Spleen (tissue), 11 donors: ENCODE results near the gene CLCN7. TPM values are rescaled to one million over a fixed set of nuclear protein-coding genes. Genes with fewer than 3 reads are reported as not detected.

ENCODE experiments used
- DNase-seq: peaks from one replicate; pipeline ENCODE4 v3.0.0-alpha.2; 2020
- H3K27ac ChIP-seq, 8 donors: fragments of 200-600 bp; sonication (generic) in 7 of 8; 1 replicate in 4 of 8; 2 replicates in 4 of 8; pipeline versions ENCODE4 v1.5.0 to v1.8.0; 2016 to 2021; ENCODE audit warnings: inconsistent platforms in 4 of 8, mild to moderate bottlenecking in 4 of 8, moderate library complexity in 1 of 8
- H3K27me3 ChIP-seq, 7 donors: fragments of 200-600 bp; sonication (generic) in 6 of 7; replicated peaks in 1 of 7; 1 replicate in 4 of 7; 2 replicates in 3 of 7; pipeline versions ENCODE4 v1.5.0 to v1.8.0; 2016 to 2021; ENCODE audit warnings: inconsistent platforms in 3 of 7, mild to moderate bottlenecking in 1 of 7
- H3K36me3 ChIP-seq, 6 donors: fragments of 200-600 bp; sonication (generic) in 5 of 6; 1 replicate in 4 of 6; 2 replicates in 2 of 6; pipeline versions ENCODE4 v1.5.0 to v1.8.0; 2016 to 2021; ENCODE audit warnings: inconsistent platforms in 2 of 6
- H3K4me1 ChIP-seq, 6 donors: fragments of 200-600 bp; sonication (generic) in 5 of 6; 1 replicate in 3 of 6; 2 replicates in 3 of 6; pipeline versions ENCODE4 v1.5.0 to v1.8.0; 2016 to 2021; ENCODE audit warnings: inconsistent platforms in 3 of 6
- H3K4me3 ChIP-seq, 8 donors: fragments of 200-600 bp; sonication (generic) in 7 of 8; 1 replicate in 4 of 8; 2 replicates in 4 of 8; pipeline versions ENCODE4 v1.5.0 to v1.8.0; 2016 to 2021; ENCODE audit warnings: inconsistent platforms in 4 of 8, mild to moderate bottlenecking in 4 of 8, moderate library complexity in 2 of 8
- H3K9me3 ChIP-seq, 8 donors: fragments of 200-600 bp; sonication (generic) in 7 of 8; 1 replicate in 4 of 8; 2 replicates in 4 of 8; pipeline versions ENCODE4 v1.5.0 to v1.8.0; 2016 to 2021; ENCODE audit warnings: inconsistent platforms in 4 of 8
- CTCF ChIP-seq, 11 experiments: fragments of 200-600 bp in 7 of 11; fragments of 450-650 bp in 4 of 11; sonication (generic) in 4 of 11; IDR thresholded peaks in 8 of 11; conservative IDR thresholded peaks in 3 of 11; 1 replicate in 7 of 11; 2 replicates in 4 of 11; pipeline versions ENCODE4 v1.4.0 to v1.8.0; 2016 to 2021; ENCODE audit warnings: antibody characterized with exemption in 11 of 11, inconsistent platforms in 4 of 11, mild to moderate bottlenecking in 1 of 11
- POLR2A ChIP-seq, 3 donors: fragments of 450-650 bp; IDR thresholded peaks; one replicate each; pipeline ENCODE4 v1.5.1; 2017; ENCODE audit warnings: antibody characterized with exemption in 3 of 3, mild to moderate bottlenecking in 1 of 3
- POLR2AphosphoS5 ChIP-seq, 3 donors: sonication (generic); formaldehyde crosslinking; IDR thresholded peaks; one replicate each; pipeline ENCODE4 v1.5.1; 2017; ENCODE audit warnings: antibody characterized with exemption in 3 of 3
- WGBS, 5 donors: extraction: QIAGEN DNeasy Blood & Tissue Kit in 3 of 5; methylation state at CpG; one replicate each; pipeline versions ENCODE4 v1.1.5 to v1.1.7; 2013 to 2018; 5-methylcytosine and 5-hydroxymethylcytosine counted together
- intact Hi-C: fragments of 100-400 bp; cut with DNase I; formaldehyde crosslinking; loops from one replicate; pipeline ENCODE4 v1.15.0; 2023; ENCODE audit warnings: low total_unique reads
- polyA plus RNA-seq, 3 donors: library from polyadenylated mRNA; stranded (reverse); fragments of 200-250 nt; gene quantifications; one replicate each; pipeline ENCODE4 v1.2.1, GENCODE V29; 2013
- total RNA-seq, 7 donors: library from RNA; depleted of rRNA in 3 of 7; stranded (reverse); fragments of >200 nt in 3 of 7; fragmentation: NEBNext Ultra II Directional in 4 of 7; extraction: Animal tissue kit (Norgen Biotek cat#: 25700) in 4 of 7; gene quantifications; one replicate each; pipeline versions ENCODE4 v1.1.0 to v1.2.1, GENCODE V29; 2016 to 2021
- donor health status: healthy with polysubstance abuse.
- donor health status: DM: no; HTN: no; CAD: no; lungs with moderate emphysema.
- donor health status: DM: no; HTN: no; CAD: no.
- donor health status: Bipolar disorder and iron deficiency.
- donor health status: healthy.
- donor health status: DM: no; HTN: no; CAD: no.
- donor health status: DM: yes; HTN: yes; CAD: no.

Gene CLCN7
- total and polyA plus RNA-seq, 10 donors: 43.2 to 146 (median 115) TPM

- TF ChIP-seq POLR2AphosphoS5 (IDR thresholded peaks at IDR 0.05) (peak in 1 of 3 donors; percentile 18), POLR2A (IDR thresholded peaks at IDR 0.05) (no peak)
- no peak for DNase-seq
- 93 to 97% (median 96%) methylated on average over 20 to 25 of the region's 25 CpGs for WGBS, 5 donors
- H3K4me3 ChIP-seq: no peak overlapping the region
- H3K9me3 ChIP-seq: no peaks in the 10 kb centered on the region
- H3K27ac ChIP-seq: no peak overlapping the region
- intact Hi-C loops: no loop called here
- H3K36me3 ChIP-seq: peaks cover 0 to 99% (median 90%) of the 10 kb centered on the region in 6 donors
- no peaks in the 10 kb centered on the region for H3K27me3 ChIP-seq
- H3K4me1 ChIP-seq: peaks cover 0 to 25% (median 2%) of the 10 kb centered on the region in 6 donors
These were observed 25.5 kb downstream of the CLCN7 start for GRCh38 chr16:1449201-1449788.

DNA sequence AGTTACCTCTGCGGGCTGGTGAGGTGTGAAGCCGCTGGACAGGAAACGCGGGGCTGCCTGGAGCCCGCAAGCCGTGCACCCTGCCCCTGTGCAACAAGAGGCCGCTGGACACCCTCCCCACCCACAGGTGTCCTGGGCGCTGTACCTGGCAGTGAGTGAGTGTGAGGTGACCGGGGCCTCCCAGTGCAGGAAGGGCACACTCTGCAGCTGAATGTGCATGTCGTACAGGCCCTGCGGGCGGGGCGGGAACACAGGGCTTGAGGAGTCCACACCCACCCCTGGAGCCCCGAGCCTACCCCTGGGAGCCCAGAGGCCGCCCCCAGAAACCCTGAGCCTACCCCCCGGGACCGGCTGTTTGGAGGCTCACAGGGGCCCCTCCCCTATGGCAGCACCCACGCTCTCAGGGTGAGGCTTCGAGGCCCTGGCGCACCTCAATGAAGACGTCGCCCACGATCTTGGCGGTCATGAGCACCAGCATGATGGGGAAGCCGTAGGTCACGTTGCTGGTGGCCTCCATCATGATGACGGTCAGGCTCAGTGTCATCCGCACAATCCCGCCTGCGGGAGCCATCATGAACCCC is 26.2 kb downstream of the CLCN7 start:
- H3K4me3 ChIP-seq: no peak overlapping the region
- H3K4me1 ChIP-seq: peaks cover 0 to 28% (median 2%) of the 10 kb centered on the region in 6 donors
- no peak for TF ChIP-seq CTCF (IDR thresholded peaks at IDR 0.05 in 8 of 11, conservative IDR thresholded peaks at IDR 0.05 in 3 of 11)
- peak in 1 of 3 donors; percentile 16 for TF ChIP-seq POLR2AphosphoS5 (IDR thresholded peaks at IDR 0.05)
- H3K27ac ChIP-seq: no peak overlapping the region
- WGBS, 5 donors: 93 to 98% (median 95%) methylated on average over 16 to 30 of the region's 30 CpGs
- no peak for DNase-seq
- intact Hi-C loops: no loop called here
- no peaks in the 10 kb centered on the region for H3K9me3 ChIP-seq
- H3K36me3 ChIP-seq: peaks cover 0 to 92% (median 83%) of the 10 kb centered on the region in 6 donors
- no peaks in the 10 kb centered on the region for H3K27me3 ChIP-seq

GRCh38 chr16:1447965-1448364 is 26.9 kb downstream of the CLCN7 start:
- DNase-seq: no peak
- WGBS, 5 donors: 93 to 98% (median 95%) methylated on average over 5 to 11 of the region's 11 CpGs

GRCh38 chr16:1446296-1447080 is 28.3 kb downstream of the CLCN7 start:
- H3K36me3 ChIP-seq: peaks cover 0 to 78% (median 62%) of the 10 kb centered on the region in 6 donors
- DNase-seq: no peak
- H3K27me3 ChIP-seq: no peaks in the 10 kb centered on the region
- no peak overlapping the region for H3K4me3 ChIP-seq
- peak overlapping the region in 2 of 8 donors; percentile 60 to 87 for H3K27ac ChIP-seq
- TF ChIP-seq CTCF (IDR thresholded peaks at IDR 0.05 in 8 of 11, conservative IDR thresholded peaks at IDR 0.05 in 3 of 11) (no peak), POLR2AphosphoS5 (IDR thresholded peaks at IDR 0.05) (peak in 1 of 3 donors; percentile 20), POLR2A (IDR thresholded peaks at IDR 0.05) (no peak)
- intact Hi-C loops: no loop called here
- WGBS, 5 donors: 91 to 95% (median 91%) methylated on average over 20 to 41 of the region's 41 CpGs
- H3K9me3 ChIP-seq: no peaks in the 10 kb centered on the region
- peaks cover 0 to 28% (median 2%) of the 10 kb centered on the region in 6 donors for H3K4me1 ChIP-seq

More at GRCh38 chr16:1447965-1448364, 26.9 kb downstream of the CLCN7 start:
- Histone ChIP-seq H3K36me3 (peaks cover 0 to 86% (median 76%) of the 10 kb centered on the region in 6 donors), H3K4me1 (peaks cover 0 to 28% (median 2%) of the 10 kb centered on the region in 6 donors), H3K4me3 (no peak overlapping the region), H3K27ac (no peak overlapping the region), H3K27me3 (no peaks in the 10 kb centered on the region), H3K9me3 (no peaks in the 10 kb centered on the region)
- intact Hi-C loops: no loop called here
- TF ChIP-seq CTCF (IDR thresholded peaks at IDR 0.05 in 8 of 11, conservative IDR thresholded peaks at IDR 0.05 in 3 of 11) (no peak), POLR2AphosphoS5 (IDR thresholded peaks at IDR 0.05) (peak in 1 of 3 donors; percentile 26), POLR2A (IDR thresholded peaks at IDR 0.05) (no peak)
